HG03565 (cell line): ENCODE results near the gene MSH4.
"Not testable (repeated sequence)": the region's sequence is repeated elsewhere in the genome, so short reads cannot be mapped to it uniquely, and the experiment has no call there.

Experiments used
- ATAC-seq: cut with Tn5 transposase; IDR thresholded peaks from one replicate; pipeline ENCODE4 v1.9.1; 2021; ENCODE audit warnings: mild to moderate bottlenecking, moderate library complexity; ENCODE audit not compliant: unreplicated experiment

MSH4 gene

DNA sequence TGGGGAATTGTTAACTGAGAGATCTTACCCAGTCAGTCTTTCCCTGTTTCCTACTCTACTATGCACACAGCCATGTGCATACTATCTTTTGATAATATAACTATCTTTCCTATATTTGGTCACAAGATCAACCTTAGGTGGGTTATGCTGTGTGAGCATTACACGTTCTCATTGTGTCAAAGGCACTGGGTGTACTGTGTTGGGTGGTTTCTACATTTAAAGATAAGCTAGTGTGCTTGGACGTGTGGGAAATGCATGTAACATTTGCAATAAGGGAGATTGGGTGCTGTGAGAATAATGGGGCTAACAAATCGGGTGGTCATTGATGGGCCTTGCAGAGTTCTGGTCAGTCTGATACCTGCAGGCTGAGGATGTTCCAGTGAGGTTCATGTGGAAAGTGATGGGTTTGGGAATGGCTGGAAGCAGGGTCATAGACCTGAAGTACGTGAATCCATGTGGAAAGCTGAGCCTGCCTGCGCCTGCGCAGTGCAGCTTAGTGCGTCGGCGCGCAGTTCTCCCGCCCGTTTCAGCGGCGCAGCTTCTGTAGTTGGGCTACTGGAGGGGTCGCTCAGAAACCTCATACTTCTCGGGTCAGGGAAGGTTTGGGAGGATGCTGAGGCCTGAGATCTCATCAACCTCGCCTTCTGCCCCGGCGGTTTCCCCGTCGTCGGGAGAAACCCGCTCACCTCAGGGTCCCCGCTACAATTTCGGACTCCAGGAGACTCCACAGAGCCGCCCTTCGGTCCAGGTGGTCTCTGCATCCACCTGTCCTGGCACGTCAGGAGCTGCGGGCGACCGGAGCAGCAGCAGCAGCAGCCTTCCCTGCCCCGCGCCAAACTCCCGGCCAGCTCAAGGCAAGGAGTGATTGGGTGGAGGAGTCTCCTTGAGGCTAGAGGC lies at the start of gene MSH4:
MSH4 (plus strand) TSS at position 507 of the 897 bp plus-strand sequence; CDS start at position 611, 104 bp downstream.
- ATAC-seq, result no peak

DNA sequence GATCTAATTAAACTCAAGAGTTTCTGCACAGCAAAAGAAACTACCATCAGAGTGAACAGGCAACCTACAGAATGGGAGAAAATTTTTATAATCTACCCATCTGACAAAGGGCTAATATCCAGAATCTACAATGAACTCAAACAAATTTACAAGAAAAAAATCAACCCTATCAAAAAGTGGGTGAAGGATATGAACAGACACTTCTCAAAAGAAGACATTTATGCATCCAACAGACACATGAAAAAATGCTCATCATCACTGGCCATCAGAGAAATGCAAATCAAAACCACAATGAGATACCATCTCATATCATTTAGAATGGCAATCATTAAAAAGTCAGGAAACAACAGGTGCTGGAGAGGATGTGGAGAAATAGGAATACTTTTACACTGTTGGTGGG lies 39.5 kb upstream of the MSH4 start:
- ATAC-seq, result not testable (repeated sequence)

- not testable (repeated sequence) for ATAC-seq
Measured at GRCh38 chr1:75758543-75758942, 38.1 kb upstream of the MSH4 start.

- ATAC-seq, result no peak
Measured at GRCh38 chr1:75764057-75764655, 32.5 kb upstream of the MSH4 start.

- no peak for ATAC-seq
Measured at GRCh38 chr1:75765697-75766355, 30.9 kb upstream of the MSH4 start.

- no peak for ATAC-seq
Measured at GRCh38 chr1:75768016-75768415, 28.7 kb upstream of the MSH4 start.

DNA sequence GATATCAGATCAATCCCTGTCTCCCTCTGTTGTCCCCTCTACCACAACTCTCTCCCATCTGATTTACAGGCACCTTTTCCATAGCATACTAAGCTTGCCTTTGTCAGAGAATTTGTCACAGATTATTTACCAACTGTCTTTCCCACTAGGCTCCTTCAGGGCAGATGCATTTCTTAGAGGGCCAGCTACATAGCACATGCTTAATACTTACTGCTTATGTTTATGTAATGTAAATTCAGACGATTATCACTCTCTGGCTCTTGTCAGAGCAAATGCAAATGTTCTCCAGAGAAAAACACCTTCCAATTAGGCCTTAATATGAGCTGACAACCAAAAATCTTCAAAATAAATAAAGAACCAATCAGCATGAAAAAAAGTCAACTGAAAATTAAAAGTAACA lies 25.9 kb upstream of the MSH4 start:
- ATAC-seq, result no peak

DNA sequence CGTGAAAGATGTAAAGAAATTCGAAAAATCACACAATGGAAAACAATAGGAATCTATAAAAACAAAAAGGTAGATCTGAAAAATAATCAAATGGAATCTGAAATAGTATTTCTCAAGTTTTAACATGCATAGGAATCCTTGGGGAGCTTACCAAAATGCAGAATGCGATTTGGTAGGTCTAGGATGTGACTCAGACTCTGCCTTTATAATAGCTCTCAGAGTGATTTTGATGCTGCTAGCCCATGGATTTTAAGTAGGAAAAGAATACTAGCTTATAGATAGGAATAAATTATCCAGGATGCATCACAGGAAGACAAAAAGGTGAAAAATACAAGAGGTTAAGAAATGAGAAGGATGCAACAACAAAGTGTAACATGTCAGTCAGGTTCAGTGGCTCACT lies 24.7 kb upstream of the MSH4 start:
- no peak for ATAC-seq

DNA sequence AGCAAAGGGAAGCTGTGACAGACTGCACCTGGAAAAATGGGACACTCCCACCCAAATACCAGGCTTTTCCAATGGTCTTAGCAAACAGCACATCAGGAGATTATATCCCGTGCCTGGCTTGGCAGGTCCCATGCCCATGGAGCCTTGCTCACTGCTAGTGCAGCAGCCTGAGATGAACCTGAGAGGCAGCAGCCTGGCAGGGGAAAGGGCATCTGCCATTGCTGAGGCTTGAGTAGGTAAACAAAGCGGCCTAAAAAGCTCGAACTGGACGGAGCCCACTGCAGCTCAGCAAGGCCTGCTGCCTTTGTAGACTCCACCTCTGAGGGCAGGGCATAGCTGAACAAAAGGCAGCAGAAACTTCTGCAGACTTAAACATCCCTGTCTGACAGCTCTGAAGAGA lies 18.9 kb upstream of the MSH4 start:
- ATAC-seq, result not testable (repeated sequence)

DNA sequence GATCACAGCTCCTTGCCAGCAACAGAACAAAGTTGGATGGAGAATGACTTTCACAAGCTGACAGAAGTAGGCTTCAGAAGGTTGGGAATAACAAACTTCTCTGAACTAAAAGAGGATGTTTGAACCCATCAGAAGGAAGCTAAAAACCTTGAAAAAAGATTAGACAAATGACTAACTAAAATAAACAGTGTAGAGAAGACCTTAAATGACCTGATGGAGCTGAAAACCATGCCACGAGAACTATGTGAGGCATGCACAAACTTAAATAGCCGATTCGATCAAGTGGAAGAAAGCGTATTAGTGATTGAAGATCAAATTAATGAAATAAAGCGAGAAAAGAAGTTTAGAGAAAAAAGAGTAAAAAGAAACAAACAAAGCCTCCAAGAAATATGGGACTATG lies 18.0 kb upstream of the MSH4 start:
- not testable (repeated sequence) for ATAC-seq

DNA sequence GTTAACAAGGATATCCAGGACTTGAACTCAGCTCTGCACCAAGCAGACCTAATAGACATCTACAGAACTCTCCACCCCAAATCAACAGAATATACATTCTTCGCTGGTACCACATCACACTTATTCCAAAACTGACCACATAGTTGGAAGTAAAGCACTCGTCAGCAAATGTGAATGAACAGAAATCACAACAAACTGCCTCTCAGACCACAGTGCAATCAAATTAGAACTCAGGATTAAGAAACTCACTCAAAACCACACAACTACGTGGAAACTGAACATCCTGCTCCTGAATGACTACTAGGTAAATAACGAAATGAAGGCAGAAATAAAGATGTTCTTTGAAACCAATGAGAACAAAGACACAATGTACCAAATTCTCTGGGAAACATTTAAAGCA lies 16.5 kb upstream of the MSH4 start:
- ATAC-seq, result not testable (repeated sequence)

GRCh38 chr1:75783920-75784319 lies 12.8 kb upstream of the MSH4 start:
- not testable (repeated sequence) for ATAC-seq

DNA sequence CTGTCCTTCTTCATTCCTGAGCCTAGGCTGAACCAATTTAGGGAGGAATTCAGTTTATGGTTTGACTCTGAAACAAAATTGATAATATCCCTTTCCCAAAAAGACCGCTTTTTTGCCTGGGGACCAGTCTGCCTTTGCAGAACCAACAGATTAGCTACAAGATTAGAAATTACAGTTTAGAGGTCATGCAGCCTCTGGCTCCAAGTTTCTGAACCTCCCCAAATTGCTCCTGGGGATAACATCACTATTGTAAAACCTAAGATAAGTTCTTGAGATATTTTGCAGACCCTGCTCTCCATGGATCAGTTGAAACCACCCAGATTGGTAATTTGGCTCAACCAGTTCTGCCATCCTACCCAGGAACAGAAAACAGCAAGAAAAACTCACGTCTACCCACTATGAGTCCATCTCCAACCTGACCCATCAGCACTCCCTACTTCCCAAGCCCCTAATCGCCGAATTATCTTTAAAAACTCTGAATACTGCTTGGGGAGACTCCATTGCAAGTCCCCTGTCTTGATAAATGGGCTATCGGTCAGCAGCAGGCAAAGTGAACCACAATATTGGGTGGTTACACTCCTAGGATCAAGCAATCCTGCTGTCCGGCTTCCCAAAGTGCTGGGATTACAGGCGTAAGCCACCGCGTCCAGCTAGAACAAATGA lies 11.2 kb upstream of the MSH4 start:
- ATAC-seq, result peak; percentile 7

DNA sequence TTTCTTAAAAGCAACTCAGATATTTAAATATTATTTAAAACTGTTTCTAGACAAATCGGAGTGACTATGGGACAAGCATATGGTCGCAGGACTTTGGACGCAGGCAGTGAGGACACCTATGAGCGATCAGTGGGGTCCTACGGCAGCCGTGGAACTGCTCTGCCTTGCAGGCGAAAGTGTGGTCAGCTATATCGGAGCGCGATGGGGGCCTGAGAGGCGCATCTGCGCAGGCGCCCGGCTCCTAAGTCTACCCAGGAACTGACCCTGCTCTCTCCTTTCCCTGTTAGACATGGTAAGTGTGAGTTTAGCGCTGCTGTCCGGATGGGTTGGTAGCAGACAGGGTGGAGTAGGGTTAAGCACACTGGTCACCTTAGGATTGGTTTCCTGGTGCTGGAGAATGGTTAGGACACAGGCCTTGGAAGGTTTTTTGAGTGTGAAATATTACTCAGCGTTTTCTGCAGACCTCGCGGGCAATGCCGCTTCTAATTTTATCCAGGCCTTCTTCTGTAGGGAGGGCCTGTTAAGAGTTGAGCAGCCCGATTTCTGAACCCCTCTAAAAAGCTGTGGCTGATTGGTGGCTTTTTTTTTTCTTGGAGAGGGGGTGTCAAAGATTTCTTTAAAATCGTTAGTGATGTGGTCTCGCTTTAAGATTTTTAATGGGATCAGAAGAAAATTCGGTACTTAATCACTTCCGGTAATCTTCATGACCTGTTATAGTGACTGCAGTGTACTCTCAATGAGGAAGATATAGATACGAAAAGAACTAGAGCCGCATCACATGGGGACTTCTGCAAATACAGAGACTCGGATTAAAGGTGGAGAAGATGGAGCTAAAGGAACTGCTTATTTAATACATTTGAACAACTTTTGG lies 10.5 kb upstream of the MSH4 start, which contains the start of gene RABGGTB:
RABGGTB (plus strand) TSS at position 274 of the 871 bp plus-strand sequence; CDS start at position 290, 16 bp downstream.
- ATAC-seq, result peak; percentile 72

- ATAC-seq, result no peak
Measured at GRCh38 chr1:75786901-75787493, 9.7 kb upstream of the MSH4 start.

GRCh38 chr1:75787524-75787923 lies 9.2 kb upstream of the MSH4 start:
- no peak for ATAC-seq

- no peak for ATAC-seq
Measured at GRCh38 chr1:75789988-75790387, 6.7 kb upstream of the MSH4 start.

DNA sequence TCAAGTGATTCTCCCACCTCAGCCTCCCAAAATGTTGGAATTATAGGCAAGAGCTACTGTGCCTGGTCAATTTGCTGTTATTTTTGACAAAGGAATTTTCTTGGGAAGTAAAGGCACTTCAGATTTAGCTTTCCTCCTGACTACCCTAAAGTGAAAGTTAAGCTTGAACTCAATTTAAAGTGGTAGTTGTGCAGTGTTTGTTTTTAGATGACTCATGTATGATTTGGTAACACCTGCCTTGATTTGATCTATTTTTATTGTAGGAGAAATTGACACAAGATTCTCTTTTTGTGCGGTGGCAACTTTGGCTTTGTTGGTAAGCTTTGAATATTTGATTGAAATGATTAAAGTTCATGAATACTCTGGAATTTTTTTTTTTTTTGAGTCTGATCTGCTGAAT lies 5.7 kb upstream of the MSH4 start:
- no peak for ATAC-seq

GRCh38 chr1:75792091-75792490 lies 4.6 kb upstream of the MSH4 start:
- no peak for ATAC-seq

DNA sequence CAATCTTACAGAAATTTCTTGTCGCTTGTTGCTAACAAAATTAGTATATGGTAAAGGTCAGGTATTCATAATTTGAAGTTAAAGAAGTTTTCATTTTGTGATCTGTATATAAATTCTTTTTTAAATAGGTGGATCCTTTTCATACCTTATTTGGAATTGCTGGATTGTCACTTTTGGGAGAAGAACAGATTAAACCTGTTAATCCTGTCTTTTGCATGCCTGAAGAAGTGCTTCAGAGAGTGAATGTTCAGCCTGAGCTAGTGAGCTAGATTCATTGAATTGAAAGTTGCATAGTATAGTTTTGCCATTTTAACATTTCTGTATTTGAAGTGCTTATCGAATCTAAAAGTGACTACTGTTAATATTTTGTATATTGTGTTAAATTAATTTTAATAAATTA lies 2.3 kb upstream of the MSH4 start:
- no peak for ATAC-seq
